Ovary (tissue), 9 donors: ENCODE data around the gene ZSCAN9. TPM values are rescaled to one million over a fixed set of nuclear protein-coding genes. Genes with fewer than 3 reads are reported as not detected.

Source experiments
- DNase-seq, 5 donors: peaks; one replicate each; pipeline ENCODE4 v3.0.0-alpha.2; 2019 to 2020
- H3K27ac ChIP-seq, 2 donors: fragments of 200-600 bp; one replicate each; pipeline versions ENCODE4 v1.5.1 to v1.8.0; 2019 to 2022
- H3K27me3 ChIP-seq: fragments of 200-600 bp; one replicate; pipeline ENCODE4 v1.8.0; 2022
- H3K36me3 ChIP-seq: fragments of 200-600 bp; sonication (generic); one replicate; pipeline ENCODE4 v1.5.1; 2019
- H3K4me1 ChIP-seq: one replicate; pipeline ENCODE4 v1.8.1; 2013; ENCODE audit warnings: mild to moderate bottlenecking, moderate library complexity; ENCODE audit not compliant: insufficient read depth
- H3K4me3 ChIP-seq: fragments of 200-600 bp; sonication (generic); one replicate; pipeline ENCODE4 v1.5.1; 2017
- H3K9me3 ChIP-seq, 2 donors: fragments of 200-600 bp in 1 of 2; sonication (generic) in 1 of 2; one replicate each; pipeline versions ENCODE4 v1.5.1 to v1.8.1; 2013 to 2019; ENCODE audit warnings: mild to moderate bottlenecking in 1 of 2, moderate library complexity in 1 of 2
- EP300 ChIP-seq: sonication (generic); formaldehyde crosslinking; IDR thresholded peaks from one replicate; pipeline ENCODE4 v1.6.1; 2017; ENCODE audit warnings: antibody characterized with exemption
- POLR2A ChIP-seq: fragments of 450-650 bp; IDR thresholded peaks from one replicate; pipeline ENCODE4 v1.6.1; 2017; ENCODE audit warnings: antibody characterized with exemption, mild to moderate bottlenecking, moderate library complexity
- WGBS, 3 donors: extraction: QIAGEN DNeasy Blood & Tissue Kit in 1 of 3; methylation state at CpG; one replicate each; pipeline versions ENCODE4 v1.1.5 to v1.1.7; 2013 to 2017; 5-methylcytosine and 5-hydroxymethylcytosine counted together
- intact Hi-C, 4 donors: fragments of 100-400 bp; cut with DNase I; formaldehyde crosslinking; loops; one replicate each; pipeline versions ENCODE4 v1.11.0 to v1.15.1; 2022 to 2023
- polyA plus RNA-seq, 2 donors: library from polyadenylated mRNA; stranded (reverse); fragments of 200-250 nt in 1 of 2; fragments of 350-450 nt in 1 of 2; fragmentation: Illumina TruSeq in 1 of 2; extraction: RNeasy Lipid Tissue Mini Kit (QIAGEN cat#74804) in 1 of 2; gene quantifications; one replicate each; pipeline ENCODE4 v1.2.3, GENCODE V29; 2013 to 2014
- total RNA-seq, 7 donors: library from RNA; depleted of rRNA in 2 of 7; stranded (reverse); fragments of >200 nt in 2 of 7; fragmentation: NEBNext Ultra II Directional in 3 of 7; extraction: Animal tissue kit (Norgen Biotek cat#: 25700) in 3 of 7; gene quantifications; one replicate each; pipeline versions ENCODE4 v1.1.0 to v1.2.4, GENCODE V29; 2016 to 2023
- TF ChIP-seq, protein P1 (sequence below), 3 donors: fragments of 450-650 bp in 2 of 3; fragments of 200-600 bp in 1 of 3; IDR thresholded peaks; one replicate each; pipeline versions ENCODE4 v1.5.1 to v1.8.0; 2016 to 2022; ENCODE audit warnings: antibody characterized with exemption in 3 of 3, mild to moderate bottlenecking in 1 of 3
- donor health status: DM: no; HTN: no; CAD: no; lungs with moderate emphysema.
- donor health status: DM: no; HTN: no; CAD: no.
- donor health status: Bipolar disorder and iron deficiency.
- donor health status: DM: yes; HTN: yes; CAD: no.
- donor health status: DM: no; HTN: no; CAD: no.
- donor health status: DM: yes; HTN: yes; CAD: no.

Gene ZSCAN9
- total and polyA plus RNA-seq, 9 donors, result 10.0 to 17.5 (median 13.7) TPM

DNA sequence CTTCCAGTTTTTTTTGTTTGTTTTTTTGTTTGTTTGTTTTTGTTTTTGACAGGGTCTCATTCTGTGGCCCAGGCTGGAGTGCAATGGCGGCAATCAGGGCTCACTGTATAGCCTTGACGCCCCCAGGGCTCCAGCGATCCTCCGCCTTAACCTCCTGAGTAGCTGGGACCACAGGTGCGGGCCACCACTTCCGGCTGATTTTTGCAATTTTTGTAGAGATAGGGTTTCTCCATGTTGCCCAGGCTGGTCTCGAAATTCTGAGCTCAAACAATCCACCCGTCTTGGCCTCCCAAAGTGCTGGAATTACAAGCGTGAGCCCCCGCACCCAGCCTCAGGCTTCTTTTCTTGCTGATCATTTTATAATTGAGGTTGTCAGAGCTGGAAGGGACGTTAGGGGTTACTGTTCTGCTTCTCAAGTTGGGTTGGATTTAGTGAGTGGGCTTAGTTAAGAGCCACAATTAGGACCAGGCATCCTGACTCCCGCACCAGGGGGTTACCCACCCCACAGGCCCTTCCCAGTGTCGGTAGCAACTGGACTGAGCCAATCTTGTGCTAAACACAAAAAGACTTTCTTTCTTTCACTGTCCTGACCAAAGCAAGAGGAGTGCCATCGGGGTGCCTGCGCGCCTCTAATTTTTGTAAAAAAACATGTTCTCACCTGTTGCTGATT is 13.1 kb upstream of the ZSCAN9 start:
- 6 to 7% (median 6%) methylated on average over 16 of the region's 16 CpGs for WGBS, 3 donors
- Histone ChIP-seq H3K4me3 (peak overlapping the region; percentile 10), H3K27ac (no peak overlapping the region), H3K27me3 (peaks cover 5% of the 10 kb centered on the region), H3K9me3 (no peaks in the 10 kb centered on the region), H3K36me3 (no peaks in the 10 kb centered on the region), H3K4me1 (no peaks in the 10 kb centered on the region)
- intact Hi-C loops, result no loop called here
- TF ChIP-seq EP300, result no peak
- TF ChIP-seq, protein P1, sequence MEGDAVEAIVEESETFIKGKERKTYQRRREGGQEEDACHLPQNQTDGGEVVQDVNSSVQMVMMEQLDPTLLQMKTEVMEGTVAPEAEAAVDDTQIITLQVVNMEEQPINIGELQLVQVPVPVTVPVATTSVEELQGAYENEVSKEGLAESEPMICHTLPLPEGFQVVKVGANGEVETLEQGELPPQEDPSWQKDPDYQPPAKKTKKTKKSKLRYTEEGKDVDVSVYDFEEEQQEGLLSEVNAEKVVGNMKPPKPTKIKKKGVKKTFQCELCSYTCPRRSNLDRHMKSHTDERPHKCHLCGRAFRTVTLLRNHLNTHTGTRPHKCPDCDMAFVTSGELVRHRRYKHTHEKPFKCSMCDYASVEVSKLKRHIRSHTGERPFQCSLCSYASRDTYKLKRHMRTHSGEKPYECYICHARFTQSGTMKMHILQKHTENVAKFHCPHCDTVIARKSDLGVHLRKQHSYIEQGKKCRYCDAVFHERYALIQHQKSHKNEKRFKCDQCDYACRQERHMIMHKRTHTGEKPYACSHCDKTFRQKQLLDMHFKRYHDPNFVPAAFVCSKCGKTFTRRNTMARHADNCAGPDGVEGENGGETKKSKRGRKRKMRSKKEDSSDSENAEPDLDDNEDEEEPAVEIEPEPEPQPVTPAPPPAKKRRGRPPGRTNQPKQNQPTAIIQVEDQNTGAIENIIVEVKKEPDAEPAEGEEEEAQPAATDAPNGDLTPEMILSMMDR (IDR thresholded peaks at IDR 0.05), result no peak
- DNase-seq, result no peak

DNA sequence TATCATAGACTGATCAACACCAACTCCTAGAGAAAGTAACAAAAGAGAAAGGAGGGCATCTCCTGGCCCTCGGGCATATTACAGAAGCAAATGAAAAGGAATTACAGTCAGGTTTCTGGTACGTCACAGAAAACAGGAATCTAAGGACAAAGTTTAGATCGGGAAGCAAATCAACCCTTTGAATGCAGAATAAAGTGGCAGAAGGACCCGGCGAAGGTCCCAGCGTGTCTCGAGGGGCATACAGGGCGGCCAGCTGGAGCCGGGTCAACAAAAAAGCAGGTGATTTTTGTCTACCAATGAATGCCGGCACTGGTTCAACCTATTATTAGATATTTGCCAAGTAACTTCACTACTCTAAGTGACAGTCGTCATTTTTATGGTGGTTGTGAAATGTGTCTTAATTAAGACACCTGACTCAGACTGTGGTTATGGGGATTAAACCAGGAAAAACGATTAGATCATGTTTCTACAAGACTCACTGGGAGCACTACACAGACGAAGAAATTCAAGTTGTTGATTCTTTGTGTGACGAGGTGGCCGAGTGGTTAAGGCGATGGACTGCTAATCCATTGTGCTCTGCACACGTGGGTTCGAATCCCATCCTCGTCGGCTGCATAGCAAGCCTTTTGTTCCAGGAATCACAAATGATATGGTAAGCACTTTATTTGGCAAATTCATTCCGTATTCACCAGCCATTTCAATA is 12.4 kb upstream of the ZSCAN9 start:
- Histone ChIP-seq H3K4me3 (peak overlapping the region; percentile 10), H3K27ac (no peak overlapping the region), H3K4me1 (no peaks in the 10 kb centered on the region), H3K9me3 (no peaks in the 10 kb centered on the region), H3K27me3 (peaks cover 5% of the 10 kb centered on the region), H3K36me3 (no peaks in the 10 kb centered on the region)
- 2 to 3% (median 2%) methylated on average over 21 of the region's 21 CpGs for WGBS, 3 donors
- DNase-seq, result no peak
- TF ChIP-seq EP300 (no peak), POLR2A (no peak)
- TF ChIP-seq, protein P1 (IDR thresholded peaks at IDR 0.05), result no peak
- intact Hi-C loops, result no loop called here

GRCh38 chr6:28213213-28213523 is 11.9 kb upstream of the ZSCAN9 start:
- TF ChIP-seq EP300 (no peak), POLR2A (no peak)
- TF ChIP-seq, protein P1 (IDR thresholded peaks at IDR 0.05), result no peak
- Histone ChIP-seq H3K27me3 (peaks cover 4% of the 10 kb centered on the region), H3K36me3 (no peaks in the 10 kb centered on the region), H3K4me1 (no peaks in the 10 kb centered on the region), H3K4me3 (no peak overlapping the region), H3K27ac (no peak overlapping the region), H3K9me3 (no peaks in the 10 kb centered on the region)
- 16 to 21% (median 17%) methylated on average over 2 of the region's 2 CpGs for WGBS, 3 donors
- DNase-seq, result no peak
- intact Hi-C loops, result no loop called here

DNA sequence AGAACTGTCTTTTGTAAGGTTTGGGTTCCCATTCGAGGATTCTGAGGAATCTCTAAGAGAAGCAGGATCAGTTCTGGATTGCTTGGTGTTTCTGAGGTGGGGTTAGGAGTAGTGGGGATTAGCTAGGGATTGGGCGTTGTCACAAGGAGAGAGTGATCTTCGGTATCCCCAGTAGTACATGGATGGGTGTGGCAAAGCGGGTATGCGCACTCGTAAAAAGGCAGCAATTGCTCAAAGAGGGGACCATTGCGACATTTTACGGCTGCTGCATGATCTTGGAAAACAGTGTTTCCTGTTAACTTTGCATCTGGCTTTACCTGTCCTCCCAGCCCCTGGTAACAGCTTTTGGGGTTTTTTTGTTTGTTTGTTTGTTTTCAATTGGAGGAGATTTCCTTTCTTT is 9.7 kb upstream of the ZSCAN9 start:
- no peak for TF ChIP-seq POLR2A
- TF ChIP-seq, protein P1 (IDR thresholded peaks at IDR 0.05), result no peak
- no peak for TF ChIP-seq EP300
- Histone ChIP-seq H3K36me3 (no peaks in the 10 kb centered on the region), H3K27me3 (no peaks in the 10 kb centered on the region), H3K9me3 (no peaks in the 10 kb centered on the region), H3K4me1 (no peaks in the 10 kb centered on the region), H3K27ac (no peak overlapping the region), H3K4me3 (no peak overlapping the region)
- DNase-seq, result no peak
- 34 to 52% (median 51%) methylated on average over 8 of the region's 8 CpGs for WGBS, 3 donors
- intact Hi-C loops, result no loop called here
